Spleen (tissue), 7 donors: ENCODE data around the gene NDRG4.

Source experiments
- CTCF ChIP-seq, 11 experiments: fragments of 200-600 bp in 7 of 11; fragments of 450-650 bp in 4 of 11; sonication (generic) in 4 of 11; IDR thresholded peaks in 8 of 11; conservative IDR thresholded peaks in 3 of 11; 1 replicate in 7 of 11; 2 replicates in 4 of 11; pipeline versions ENCODE4 v1.4.0 to v1.8.0; 2016 to 2021; ENCODE audit warnings: antibody characterized with exemption in 11 of 11, inconsistent platforms in 4 of 11, mild to moderate bottlenecking in 1 of 11
- POLR2A ChIP-seq, 3 donors: fragments of 450-650 bp; IDR thresholded peaks; one replicate each; pipeline ENCODE4 v1.5.1; 2017; ENCODE audit warnings: antibody characterized with exemption in 3 of 3, mild to moderate bottlenecking in 1 of 3
- POLR2AphosphoS5 ChIP-seq, 3 donors: sonication (generic); formaldehyde crosslinking; IDR thresholded peaks; one replicate each; pipeline ENCODE4 v1.5.1; 2017; ENCODE audit warnings: antibody characterized with exemption in 3 of 3
- donor health status: DM: no; HTN: no; CAD: no; lungs with moderate emphysema.
- donor health status: DM: no; HTN: no; CAD: no.
- donor health status: DM: no; HTN: no; CAD: no.

- no peak for TF ChIP-seq CTCF (IDR thresholded peaks at IDR 0.05 in 8 of 11, conservative IDR thresholded peaks at IDR 0.05 in 3 of 11)
- no peak for TF ChIP-seq POLR2A (IDR thresholded peaks at IDR 0.05)
- TF ChIP-seq POLR2AphosphoS5 (IDR thresholded peaks at IDR 0.05) = no peak
Observed at GRCh38 chr16:58507195-58507962, 7.4 kb downstream of the NDRG4 start.
